ENCODE data around the gene FHL2.
A peak's percentile ranks its signal among the peaks of the same experiment; 100 is the strongest.
"Not testable (repeated sequence)": the region's sequence is repeated elsewhere in the genome, so short reads cannot be mapped to it uniquely, and the experiment has no call there.

FHL2 gene
- total RNA-seq, result 0 to 1.9 (median 0.54) reads per million in 3 experiments

- peak; percentile 51 for DNase-seq
These were observed at the start of gene FHL2 for GRCh38 chr2:105398336-105399206. FHL2 (minus strand) TSS chr2:105399051; CDS start chr2:105386516, 12,535 bp downstream.

- no peak for DNase-seq
These were observed 48.6 kb upstream of the FHL2 start for GRCh38 chr2:105447476-105447875.

- no peak for DNase-seq
These were observed 47.6 kb upstream of the FHL2 start for GRCh38 chr2:105446501-105446900.

GRCh38 chr2:105445976-105446375 lies 47.1 kb upstream of the FHL2 start:
- DNase-seq, result no peak

- no peak for DNase-seq
These were observed 46.6 kb upstream of the FHL2 start for GRCh38 chr2:105445498-105445897.

GRCh38 chr2:105443617-105444598 lies 45.1 kb upstream of the FHL2 start:
- DNase-seq, result no peak

- DNase-seq, result no peak
These were observed 43.9 kb upstream of the FHL2 start for GRCh38 chr2:105442721-105443120.

- no peak for DNase-seq
These were observed 43.2 kb upstream of the FHL2 start for GRCh38 chr2:105442056-105442455.

- DNase-seq, result no peak
These were observed 40.3 kb upstream of the FHL2 start for GRCh38 chr2:105439141-105439540.

GRCh38 chr2:105438104-105438929 lies 39.5 kb upstream of the FHL2 start:
- DNase-seq, result no peak

- DNase-seq, result no peak
These were observed 38.9 kb upstream of the FHL2 start for GRCh38 chr2:105437708-105438103.

- no peak for DNase-seq
These were observed 33.9 kb upstream of the FHL2 start for GRCh38 chr2:105432749-105433148.

GRCh38 chr2:105432044-105432399 lies 33.2 kb upstream of the FHL2 start:
- no peak for DNase-seq

GRCh38 chr2:105431367-105432043 lies 32.7 kb upstream of the FHL2 start:
- DNase-seq, result no peak

GRCh38 chr2:105428387-105429018 lies 29.7 kb upstream of the FHL2 start:
- DNase-seq, result no peak

- DNase-seq, result no peak
These were observed 28.6 kb upstream of the FHL2 start for GRCh38 chr2:105427485-105427884.

GRCh38 chr2:105426626-105427292 lies 27.9 kb upstream of the FHL2 start:
- peak; percentile 15 for DNase-seq

- DNase-seq, result no peak
These were observed 27.2 kb upstream of the FHL2 start for GRCh38 chr2:105425936-105426625.

- DNase-seq, result not testable (repeated sequence)
These were observed 26.0 kb upstream of the FHL2 start for GRCh38 chr2:105424836-105425235.

GRCh38 chr2:105422801-105423200 lies 23.9 kb upstream of the FHL2 start:
- DNase-seq, result no peak

All from central memory CD4-positive, alpha-beta T cell (primary cell).